ENCODE measurements around the gene PRDX5.

GRCh38 chr11:64337538-64338249, 19.8 kb downstream of the PRDX5 start:
- no peak for TF ChIP-seq MAX (IDR thresholded peaks at IDR 0.05)
- no peak for TF ChIP-seq EGR1 (IDR thresholded peaks at IDR 0.05)
- TF ChIP-seq YY1 (IDR thresholded peaks at IDR 0.05; ENCODE audit: low read depth) = no peak
- no peak for TF ChIP-seq EP300 (IDR thresholded peaks at IDR 0.05; ENCODE audit: borderline replicate concordance)
- TF ChIP-seq RAD21 (IDR thresholded peaks at IDR 0.05; ENCODE audit: low read depth) = no peak
- no peak for TF ChIP-seq FOXM1 (IDR thresholded peaks at IDR 0.05; ENCODE audit: borderline replicate concordance, low read depth)
